ENCODE data around the gene PLPPR3.

Gene PLPPR3

DNA sequence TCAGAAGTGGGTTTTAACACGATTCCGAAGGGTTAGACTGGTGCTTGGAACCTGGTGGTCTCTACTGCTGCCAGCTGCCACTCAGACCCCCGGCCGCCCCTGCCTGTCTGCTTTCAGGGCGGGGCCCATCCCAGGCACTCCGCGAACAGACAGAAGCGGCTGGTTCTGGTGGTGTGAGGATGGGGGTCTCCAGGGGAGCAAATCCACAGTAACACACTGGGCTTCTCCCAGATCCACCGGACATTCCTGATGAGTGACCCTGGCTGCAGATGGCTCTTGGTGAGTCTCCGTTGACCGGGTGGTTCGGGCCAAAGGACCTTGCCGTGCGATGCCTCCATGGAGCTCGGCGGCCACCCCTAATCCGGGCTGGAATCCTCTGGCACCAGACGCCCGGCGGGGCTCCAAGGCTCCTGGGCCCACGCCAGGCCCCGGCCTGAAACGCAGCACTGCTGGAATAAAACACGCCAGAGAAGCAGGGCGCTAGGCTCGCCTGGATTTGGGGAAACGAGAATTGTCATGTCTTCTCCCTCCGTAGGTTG is 26.6 kb downstream of the PLPPR3 start:
- DNase-seq, result no peak

DNA sequence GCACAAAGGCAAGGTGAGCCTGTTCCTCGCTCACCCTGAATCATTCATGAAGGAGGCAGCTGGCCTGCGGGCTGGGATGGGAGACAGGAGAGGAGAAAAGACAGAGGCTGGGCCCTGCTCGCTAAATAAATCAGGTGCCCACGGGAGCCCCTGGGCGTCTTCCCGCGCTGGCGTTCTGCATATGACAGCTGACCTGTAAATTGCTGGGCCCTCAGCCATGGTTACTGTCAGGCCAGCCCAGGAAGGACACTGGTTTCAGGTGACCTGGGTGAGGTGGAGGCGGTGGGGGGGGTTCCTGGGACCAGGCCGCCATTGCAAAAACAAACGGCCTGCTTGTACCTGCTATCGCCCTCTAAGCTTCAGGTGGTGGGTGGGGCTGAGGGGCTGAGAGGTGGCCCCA is 27.9 kb downstream of the PLPPR3 start:
- no peak for DNase-seq

DNA sequence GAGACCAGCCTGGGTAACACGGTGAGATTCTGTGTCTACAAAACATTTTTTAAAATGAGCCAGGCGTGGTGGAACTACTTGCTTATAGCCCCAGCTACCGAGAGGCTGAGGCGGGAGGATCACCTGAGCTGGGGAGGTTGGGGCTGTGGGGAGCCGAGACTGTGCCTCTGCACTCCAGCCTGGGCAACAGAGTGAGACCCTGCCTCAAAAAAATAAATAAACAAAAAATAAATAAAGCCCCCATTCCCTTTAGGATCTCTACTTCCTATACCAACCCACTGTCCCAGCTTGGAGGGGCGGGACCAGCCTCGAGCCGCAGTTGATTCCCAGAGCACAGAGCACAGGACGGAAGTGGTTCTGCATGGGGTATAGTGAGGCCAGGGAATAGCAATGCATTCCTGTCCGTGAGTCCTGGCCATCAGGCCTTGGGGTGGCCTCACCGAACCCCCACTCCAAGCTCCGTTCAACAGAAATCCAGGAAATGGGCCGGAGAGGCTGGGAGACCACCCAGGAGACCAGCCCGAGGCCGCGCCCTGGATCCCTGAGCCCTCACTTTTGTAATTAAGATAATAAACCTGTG is 29.4 kb downstream of the PLPPR3 start:
- no peak for DNase-seq

DNA sequence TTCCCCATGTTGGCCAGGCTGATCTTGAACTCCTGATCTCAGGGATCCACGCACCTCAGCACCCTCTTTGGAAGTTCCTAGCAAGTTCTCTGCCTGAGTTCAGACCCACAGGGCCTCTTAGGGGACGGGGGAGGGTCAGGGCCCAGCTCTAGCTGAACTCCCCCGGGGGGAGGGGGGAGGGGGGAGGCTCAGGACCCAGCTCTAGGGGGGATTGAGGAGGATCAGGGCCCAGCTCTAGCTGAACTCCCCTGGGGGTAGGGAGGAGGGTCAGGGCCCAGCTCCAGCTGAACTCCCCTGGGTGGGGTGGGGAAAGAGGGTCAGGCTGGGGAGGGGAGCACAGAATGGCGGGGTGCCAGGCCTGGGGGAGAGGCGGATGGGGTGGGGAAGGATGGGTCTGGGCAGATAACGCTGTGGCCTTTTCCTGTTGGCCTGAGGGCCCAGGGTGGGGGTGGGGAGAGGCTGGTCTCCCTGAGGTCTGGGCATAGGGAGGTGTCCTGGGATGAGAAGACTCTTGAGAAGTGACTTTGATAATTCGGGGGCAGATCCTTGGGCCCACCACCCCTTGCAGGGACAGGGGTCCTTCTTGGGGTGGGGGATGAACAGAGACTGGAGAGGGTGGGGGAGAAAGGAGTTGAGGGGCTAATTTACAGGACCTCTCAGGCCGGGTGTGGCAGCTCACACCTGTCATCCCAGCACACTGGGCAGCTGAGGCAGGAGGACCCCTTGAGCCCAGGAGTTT is 30.0 kb downstream of the PLPPR3 start:
- no peak for DNase-seq

DNA sequence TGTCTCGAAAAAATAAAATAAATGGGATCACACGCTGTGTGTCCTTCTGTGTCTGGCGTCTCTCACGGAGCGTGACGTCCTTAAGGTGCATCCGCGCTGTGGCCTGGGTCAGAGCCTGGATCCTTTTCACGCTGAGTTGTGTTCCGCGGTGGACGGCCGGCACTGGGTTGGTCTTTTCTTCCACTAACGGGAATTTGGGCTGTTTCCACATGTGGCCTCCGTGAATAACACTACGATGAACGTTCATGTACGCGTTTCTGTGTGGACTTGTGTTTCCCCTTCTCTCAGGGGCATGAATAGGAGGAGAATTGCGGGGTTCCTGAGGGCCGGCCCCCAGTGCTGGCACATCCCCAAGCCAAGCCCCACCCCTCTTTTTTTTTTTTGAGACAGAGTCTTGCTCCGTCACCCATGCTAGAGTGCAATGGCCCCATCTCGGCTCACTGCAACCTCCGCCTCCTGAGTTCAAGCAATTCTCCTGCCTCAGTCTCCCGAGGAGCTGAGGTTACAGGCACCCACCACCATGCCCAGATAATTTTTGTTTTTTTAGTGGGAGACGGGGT is 30.7 kb downstream of the PLPPR3 start:
- no peak for DNase-seq

DNA sequence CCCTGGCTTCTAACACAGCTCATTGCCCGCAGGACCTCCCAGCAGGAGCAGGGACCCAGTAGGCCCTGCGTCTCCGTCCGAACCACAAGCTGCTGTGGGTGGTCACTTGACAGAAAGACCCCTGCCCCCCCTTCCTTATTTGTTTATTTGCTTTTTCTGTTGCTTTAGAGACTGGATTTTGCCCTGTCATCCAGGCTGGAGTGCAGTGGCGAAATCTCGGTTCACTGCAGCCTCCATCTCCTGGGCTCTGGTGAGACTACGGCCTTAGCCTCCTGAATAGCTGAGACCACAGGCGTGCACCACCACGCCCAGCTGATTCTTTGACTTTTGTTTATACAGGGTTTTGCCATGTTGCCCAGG is 32.1 kb downstream of the PLPPR3 start:
- DNase-seq, result no peak

DNA sequence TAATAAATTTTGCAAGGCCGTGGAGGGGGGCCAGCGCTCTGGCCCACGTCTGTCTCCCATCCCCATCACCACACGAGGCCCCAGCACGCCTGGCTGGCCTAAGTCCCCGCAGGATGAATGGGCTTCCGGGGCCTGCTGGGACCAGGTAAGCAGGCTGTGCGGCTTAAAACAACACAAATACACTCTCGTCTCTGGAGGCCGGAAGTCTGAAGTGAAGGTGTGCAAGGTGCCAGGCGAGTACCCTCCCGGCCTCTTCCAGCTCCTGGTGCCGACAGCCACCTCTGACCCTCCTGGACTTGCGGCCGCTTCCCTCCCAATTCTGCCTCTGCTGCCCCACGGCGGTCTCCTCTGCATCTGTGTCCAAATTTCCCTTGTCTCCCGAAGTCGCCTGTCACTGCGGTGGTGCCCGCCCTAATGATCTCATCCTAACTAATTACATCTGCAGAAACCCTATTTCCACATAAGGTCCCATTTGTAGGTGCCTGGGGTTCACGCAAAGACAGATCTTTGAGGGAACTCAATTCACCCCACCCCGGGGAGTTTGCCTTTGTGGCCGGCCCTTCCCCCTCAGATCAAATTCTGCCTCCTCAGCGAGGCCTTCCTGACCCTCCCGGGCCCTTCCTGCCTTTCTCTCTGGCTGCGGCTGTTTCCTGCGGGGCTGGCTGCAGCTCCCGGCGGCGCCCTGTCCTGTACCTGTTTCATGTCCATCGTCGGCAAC is 32.6 kb downstream of the PLPPR3 start:
- no peak for DNase-seq

DNA sequence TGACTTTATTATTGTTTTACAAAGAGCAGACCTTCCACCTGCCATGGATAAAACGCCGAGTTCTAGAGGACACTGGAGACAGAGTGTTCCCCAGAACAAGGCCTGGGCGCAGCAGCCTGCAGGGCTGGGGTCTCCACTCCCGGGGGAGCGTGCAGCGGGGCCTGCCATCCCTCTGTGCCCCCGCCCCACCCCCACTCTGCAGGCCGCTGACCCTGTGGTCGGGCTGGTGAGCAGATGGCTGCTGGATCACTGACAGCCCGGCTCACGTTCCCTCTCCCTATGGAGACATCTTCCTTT is 33.1 kb downstream of the PLPPR3 start:
- DNase-seq, result no peak

DNA sequence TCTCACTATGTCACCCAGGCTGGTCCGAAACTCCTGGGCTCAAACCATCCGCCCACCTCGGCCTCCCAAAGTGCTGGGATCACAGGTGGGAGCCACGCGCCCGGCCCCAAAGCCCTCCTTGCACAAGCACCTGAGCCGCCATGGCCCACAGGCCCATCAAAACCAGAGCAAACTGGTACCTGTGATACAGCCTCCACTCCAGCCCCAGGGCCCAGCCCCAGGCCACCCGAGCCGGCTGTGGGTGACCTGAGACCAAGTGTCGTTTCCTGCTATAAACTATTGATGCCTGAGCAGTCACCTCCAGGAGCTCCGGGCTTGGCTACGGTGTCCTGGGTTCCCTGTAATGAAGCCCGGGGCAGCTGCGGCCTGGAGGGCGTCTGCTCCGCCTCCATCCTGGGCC is 34.2 kb downstream of the PLPPR3 start:
- DNase-seq, result no peak

DNA sequence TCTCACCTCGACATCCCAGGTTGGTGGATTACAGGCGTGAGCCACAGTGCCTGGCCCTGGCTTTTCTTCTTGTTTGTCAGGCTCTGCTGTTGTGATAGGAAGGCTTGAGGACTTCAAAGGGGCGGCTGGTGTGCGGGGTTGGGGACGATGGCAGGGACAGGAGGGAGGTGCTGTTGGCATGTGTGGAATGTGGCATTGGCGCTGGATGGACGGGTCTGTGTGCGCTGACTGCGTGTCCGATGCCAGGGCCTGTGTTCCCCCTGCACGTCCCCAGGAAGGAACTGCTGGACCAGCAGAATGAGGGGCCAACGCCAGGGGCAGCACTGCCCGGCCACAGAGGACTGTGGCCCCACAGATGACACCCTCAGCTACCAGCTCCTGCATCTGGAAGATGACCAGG is 37.2 kb downstream of the PLPPR3 start:
- DNase-seq, result no peak

DNA sequence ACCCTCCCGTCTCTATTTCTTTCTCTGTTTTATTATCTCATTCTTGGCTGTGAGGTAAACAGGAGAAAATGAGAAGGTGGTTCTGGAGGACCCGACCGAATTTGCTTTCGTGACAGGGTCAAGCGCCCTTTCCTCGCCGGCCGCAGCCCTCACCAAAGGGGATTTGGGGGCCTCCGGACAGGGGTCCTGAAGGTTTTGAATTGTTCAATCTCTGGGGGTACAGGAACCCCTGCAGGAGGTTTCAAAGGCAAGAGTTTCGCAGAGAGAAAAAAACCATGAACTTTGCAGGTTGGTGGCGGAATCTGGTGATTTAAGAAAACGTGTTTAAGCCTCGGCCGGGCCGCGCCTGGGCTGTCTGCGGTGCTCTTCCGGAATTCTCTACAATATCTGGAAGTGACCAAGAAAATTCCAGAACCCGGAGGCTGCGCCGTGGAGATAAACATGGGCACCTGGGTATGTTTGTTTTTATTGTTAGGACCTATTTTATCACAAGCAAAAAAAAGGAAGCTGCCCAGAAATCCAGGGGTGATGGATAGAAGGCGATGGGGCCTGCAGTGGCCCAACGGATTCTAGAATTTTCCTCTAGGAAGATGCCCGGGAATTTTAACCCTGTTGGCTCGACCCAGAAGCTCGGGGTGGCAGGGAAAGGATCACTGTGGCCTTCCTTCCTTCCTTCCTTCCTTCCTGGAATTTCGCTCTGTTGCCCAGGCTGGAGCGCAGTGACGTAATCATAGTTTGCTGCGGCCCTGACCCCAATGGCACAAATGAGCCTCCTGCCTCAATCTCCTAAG is 38.7 kb downstream of the PLPPR3 start:
- no peak for DNase-seq

DNA sequence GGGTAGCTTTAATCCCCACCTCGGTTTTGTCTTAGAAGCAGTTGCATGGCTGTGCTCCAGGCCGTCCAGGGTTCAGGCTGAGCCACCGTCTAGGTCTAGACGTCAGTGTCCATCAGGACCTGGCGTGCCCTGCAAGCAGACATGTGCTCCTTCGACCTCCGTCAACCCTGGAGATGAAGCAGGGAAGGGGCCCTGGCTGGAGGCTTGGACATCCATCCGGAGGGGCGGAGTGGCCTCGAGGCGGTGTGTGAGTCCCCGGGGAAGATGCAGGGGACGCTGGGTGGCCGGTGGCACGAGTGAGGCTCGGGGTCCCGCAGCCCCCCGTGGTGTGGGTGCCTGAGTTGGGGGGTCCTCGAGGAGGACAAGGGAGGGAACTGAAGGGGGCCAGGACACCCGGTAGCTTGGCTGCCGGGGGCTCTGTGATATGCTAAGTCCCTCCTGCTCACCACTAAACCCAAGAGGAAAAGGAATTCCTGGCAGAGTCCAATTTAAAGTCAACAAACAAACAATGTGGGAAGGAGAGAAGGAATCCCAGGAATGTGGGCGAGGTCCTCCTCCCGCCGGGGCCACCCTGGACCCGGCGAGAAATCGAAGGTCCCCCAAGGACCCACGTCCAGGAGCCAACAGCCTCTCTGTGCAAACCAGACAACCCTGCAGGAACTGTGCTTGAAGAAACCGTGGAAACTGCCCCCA is 39.4 kb downstream of the PLPPR3 start:
- no peak for DNase-seq

DNA sequence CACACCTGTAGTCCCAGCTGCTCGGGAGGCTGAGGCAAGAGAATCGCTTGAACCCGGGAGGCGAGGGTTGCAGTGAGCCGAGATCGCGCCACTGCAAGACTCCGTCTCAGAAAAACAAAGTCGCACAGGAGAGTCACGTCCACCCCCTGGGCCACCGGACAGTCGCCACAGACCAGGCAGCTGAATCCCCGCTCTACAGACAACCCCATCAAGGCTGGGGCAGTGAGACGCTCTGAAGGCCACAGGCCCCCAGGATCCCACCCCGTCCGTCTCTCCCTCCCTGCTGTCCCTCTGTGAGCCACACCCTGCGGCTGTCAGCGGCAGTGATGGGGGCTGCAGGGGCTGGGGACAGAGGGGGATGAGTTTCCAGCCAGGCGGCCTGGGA is 40.0 kb downstream of the PLPPR3 start:
- no peak for DNase-seq

DNA sequence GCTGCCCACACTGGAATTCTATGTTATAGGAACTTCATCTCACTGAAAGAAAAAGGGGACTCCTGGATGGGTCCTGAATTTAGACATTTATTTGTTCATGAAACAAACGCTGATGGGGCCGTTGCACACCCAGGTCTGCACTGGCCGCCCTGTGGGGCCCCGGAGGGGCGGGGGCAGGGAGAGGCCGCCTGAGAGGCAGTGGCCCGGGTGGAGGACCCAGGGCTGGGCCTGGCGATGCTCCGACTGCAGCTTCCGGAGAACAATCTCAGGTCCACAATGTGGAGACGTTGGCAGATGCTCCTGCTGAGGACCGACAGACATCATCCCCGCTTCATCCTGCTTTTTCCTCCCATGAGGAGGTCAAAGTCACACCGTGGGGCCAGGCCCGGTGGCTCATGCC is 40.8 kb downstream of the PLPPR3 start:
- no peak for DNase-seq

DNA sequence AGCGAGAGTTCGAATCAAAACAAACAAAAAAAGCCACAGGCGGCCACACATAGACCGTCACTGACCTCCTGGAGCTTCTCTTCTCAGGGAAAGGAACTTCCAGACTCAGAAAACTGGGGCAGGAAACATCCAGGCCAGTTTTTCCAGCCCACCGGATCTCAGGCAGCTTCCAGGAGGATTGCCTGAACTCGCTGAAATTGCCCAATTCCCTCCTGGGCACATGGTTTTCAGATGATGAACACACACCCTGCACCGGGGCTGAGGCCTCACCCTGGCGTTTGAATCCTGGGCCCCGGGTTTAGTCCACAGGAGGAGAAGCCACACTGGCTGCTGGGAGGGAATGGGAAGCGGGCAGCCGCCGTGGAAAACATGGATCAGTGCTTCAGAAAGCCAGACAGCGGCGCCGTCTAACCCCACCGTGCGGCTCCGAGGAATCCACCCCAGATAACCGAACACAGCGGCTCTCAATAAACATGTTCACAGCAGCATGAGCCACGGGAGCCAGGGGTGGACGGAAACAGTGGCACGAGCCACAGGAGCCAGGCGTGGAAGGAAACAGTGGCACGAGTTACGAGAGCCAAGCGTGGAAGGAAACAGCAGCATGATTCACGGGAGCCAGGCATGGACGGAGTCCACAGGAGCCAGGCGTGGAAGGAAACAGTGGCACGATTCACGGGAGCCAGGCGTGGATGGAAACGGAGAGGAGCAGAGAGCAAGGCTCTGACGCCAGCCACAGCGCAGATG is 42.7 kb downstream of the PLPPR3 start:
- no peak for DNase-seq

DNA sequence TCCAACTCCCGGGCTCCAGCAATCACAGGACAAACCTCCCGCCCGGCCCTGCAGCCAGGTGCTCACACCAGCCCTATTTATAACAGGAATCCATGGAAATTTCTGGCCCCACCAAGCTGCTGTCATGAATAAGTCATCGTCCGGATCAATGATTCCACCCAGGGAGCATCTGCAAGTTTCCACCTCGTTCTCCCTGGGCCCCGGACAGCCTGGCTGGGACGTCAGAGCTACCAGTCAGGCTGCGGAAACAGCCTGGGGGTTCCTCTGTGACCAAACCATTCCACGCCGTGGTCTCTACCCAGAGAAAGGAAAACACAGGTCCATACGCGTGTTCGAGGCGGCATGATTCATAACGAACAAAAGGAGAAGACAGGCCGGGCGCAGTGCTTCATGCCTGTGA is 45.2 kb downstream of the PLPPR3 start:
- DNase-seq, result no peak

DNA sequence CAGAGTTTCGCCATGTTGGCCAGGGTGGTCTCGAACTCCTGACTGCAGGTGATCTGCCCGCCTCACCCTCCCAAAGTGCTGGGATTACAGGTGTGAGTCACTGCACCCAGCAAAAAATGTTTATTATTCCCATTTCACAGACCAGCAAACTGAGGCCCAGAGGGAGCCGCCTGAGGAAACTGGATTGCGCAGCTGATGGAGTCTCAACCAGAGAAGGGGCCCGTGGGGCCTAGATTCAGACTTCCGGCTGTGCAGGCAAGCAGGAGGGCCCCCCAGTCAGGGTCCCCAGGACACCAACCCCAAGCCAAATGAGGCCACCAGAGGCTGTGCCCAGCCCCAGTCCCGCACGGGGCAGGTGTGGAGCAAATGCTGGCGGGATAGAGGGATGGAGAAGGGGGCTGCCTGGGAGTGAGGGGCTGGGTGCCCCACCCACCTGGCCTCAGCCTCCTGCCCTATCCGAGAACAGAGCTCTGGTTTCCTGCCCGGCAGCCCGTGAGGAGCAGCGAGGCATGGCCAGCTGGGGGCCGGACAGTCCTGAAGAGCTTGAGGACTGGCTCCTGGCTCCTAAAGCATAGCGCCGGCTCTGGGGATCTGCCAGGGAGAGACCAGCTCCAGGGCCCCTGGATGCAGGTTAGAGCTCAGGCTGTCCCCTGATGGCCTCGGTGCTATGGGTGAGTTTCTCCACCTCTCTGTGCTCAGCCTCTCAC is 48.9 kb downstream of the PLPPR3 start:
- DNase-seq, result no peak

DNA sequence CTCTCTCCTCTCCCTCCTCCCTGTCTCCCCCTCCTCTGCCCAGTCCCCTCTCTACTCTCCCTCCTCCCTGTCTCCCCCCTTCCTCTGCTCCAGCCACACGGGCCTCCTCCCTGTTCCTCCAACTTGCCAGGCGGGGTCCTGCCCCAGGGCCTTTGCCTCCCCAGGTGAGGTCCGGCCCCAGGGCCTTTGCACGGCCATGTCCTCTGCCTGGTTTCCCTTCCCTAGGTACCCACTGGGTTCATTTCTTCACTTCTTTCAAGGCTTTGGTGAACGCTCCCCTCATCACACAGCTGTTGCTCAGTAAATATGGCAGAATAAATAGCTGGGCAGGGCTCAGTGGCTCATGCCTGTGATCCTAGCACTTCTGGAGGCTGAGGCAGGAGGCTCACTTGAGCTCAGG is 49.7 kb downstream of the PLPPR3 start:
- no peak for DNase-seq

DNA sequence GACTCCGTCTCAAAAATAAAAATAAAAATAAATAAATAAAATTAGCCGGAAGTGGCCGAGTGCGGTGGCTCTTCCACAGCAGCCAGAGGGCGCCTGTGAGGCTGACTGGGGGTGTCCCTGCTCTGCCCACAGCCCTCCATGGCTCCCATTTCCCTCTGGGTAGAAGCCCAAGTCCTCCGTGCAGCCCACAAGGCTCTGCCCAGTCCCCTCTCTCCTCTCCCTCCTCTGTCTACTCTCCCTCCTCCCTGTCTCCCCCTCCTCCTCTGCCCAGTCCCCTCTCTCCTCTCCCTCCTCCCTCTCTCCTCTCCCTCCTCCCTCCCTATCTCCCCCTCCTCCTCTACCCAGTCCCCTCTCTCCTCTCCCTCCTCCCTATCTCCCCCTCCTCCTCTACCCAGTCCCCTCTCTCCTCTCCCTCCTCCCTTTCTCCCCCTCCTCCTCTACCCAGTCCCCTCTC is 50.4 kb downstream of the PLPPR3 start:
- peak; percentile 37 to 45 for DNase-seq

DNA sequence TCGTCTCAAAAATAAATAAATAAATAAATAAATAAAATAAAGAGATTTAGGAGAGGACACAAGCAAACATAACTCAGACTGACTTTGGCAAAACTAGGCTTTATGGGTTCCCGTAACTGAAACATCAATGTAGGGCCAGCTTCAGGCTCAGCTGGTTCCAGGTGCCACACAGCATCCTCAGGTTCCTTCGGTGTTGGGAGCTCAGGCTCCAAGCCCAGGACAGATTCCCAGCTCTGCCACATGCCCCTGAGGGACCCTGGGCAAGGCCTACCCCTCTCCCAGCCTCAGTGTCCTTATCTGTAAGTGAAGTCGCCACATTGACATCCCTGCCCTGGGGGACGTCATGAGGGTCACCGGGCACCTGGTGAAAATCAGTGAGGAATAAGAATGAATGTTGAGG is 52.1 kb downstream of the PLPPR3 start:
- DNase-seq, result no peak

DNA sequence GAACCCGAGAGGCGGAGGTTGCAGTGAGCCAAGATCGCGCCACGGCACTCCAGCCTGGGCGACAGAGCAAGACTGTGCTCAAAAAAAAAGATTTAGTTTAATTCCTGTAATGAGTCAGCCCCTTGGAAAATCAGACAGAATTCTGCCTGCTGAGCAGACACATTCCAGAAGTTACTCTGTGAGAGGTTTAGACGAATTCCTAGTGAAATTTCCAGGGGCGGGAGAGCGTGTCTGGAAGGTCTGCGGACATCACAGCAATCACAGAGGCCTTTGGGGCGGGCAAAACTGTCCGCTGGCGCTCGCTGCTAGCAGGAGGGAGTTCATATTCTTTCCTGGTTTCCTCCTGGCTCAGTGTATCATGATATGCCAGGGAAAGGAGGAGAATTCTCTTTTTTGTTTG is 53.3 kb downstream of the PLPPR3 start:
- no peak for DNase-seq

All from activated CD4-positive, alpha-beta T cell treated with anti-CD3 and anti-CD28 coated beads, Interleukin-2, amount 50 U/mL, for 48 hours (primary cell).